Neural progenitor cell (in vitro differentiated cells): ENCODE measurements around the gene ANKRD13D.

Experiments
- EZH2 ChIP-seq: fragments of 200-600 bp; sonication (generic); IDR thresholded peaks from 2 replicates; pipeline ENCODE4 v1.6.1; 2017; ENCODE audit warnings: antibody characterized with exemption, mild to moderate bottlenecking, moderate library complexity
- TF ChIP-seq, protein P1 (sequence below): fragments of 200-600 bp; sonication (generic); IDR thresholded peaks from 2 replicates; pipeline ENCODE4 v1.5.1; 2017; ENCODE audit warnings: antibody characterized with exemption, mild to moderate bottlenecking

DNA sequence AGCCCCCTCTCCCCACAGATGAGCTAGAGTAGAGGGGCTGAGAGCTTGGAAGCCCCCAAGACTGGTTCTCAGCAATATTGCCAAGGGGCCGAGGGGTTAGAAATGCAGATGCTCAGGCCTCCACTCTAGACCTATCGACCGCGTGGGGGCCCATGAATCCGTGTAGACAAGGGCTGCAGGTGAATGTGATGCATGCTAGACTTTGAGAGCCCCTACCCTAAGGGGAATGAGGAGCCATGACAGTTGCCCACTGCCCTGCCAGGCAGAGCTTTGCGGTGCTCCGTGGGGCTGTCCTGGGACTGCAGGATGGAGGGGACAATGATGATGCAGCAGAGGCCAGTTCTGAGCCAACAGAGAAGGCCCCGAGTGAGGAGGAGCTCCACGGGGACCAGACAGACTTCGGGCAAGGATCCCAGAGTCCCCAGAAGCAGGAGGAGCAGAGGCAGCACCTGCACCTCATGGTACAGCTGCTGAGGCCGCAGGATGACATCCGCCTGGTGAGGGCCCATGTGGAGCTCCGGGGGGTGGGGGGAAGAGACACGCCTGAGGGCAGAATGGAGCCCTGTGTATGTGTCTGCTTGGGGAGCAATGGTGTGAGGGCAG lies 15.5 kb downstream of the ANKRD13D start:
- TF ChIP-seq, protein P1, sequence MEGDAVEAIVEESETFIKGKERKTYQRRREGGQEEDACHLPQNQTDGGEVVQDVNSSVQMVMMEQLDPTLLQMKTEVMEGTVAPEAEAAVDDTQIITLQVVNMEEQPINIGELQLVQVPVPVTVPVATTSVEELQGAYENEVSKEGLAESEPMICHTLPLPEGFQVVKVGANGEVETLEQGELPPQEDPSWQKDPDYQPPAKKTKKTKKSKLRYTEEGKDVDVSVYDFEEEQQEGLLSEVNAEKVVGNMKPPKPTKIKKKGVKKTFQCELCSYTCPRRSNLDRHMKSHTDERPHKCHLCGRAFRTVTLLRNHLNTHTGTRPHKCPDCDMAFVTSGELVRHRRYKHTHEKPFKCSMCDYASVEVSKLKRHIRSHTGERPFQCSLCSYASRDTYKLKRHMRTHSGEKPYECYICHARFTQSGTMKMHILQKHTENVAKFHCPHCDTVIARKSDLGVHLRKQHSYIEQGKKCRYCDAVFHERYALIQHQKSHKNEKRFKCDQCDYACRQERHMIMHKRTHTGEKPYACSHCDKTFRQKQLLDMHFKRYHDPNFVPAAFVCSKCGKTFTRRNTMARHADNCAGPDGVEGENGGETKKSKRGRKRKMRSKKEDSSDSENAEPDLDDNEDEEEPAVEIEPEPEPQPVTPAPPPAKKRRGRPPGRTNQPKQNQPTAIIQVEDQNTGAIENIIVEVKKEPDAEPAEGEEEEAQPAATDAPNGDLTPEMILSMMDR = no peak
- no peak for TF ChIP-seq EZH2
